SK-N-SH (cell line): Measurements from ENCODE around the gene ECSCR. TPM values are rescaled to one million over a fixed set of nuclear protein-coding genes. Genes with fewer than 3 reads are reported as not detected.

ENCODE experiments used
- CTCF ChIA-PET: fragments of 300-600, 350-600 bp; formaldehyde crosslinking; extraction: SDS; loops from one replicate; lab custom pipeline; 2021; lab: Yijun Ruan, JAX
- POLR2A ChIA-PET: fragments of 350-600 bp; sonication (Branson Sonifier 250); formaldehyde crosslinking; extraction: SDS; loops from one replicate; lab custom pipeline; 2020; ENCODE audit warnings: antibody characterized with exemption, inconsistent platforms; lab: Yijun Ruan, JAX
- DNase-seq: peaks from one replicate; pipeline ENCODE4 v3.0.0; 2012
- H2AFZ ChIP-seq: fragments of 200-600 bp; sonication (generic); 2 replicates; pipeline ENCODE4 v1.8.1; 2016; ENCODE audit warnings: antibody characterized with exemption, mild to moderate bottlenecking, low read depth
- H3F3A ChIP-seq: fragments of 200-600 bp; sonication (generic); replicated peaks from 2 replicates; pipeline ENCODE3; 2016; ENCODE audit warnings: antibody characterized with exemption, mild to moderate bottlenecking; ENCODE audit not compliant: insufficient read depth
- H3K27ac ChIP-seq, 2 experiments: fragments of 200-500 bp in 1 of 2; fragments of 200-600 bp in 1 of 2; sonication (Bioruptor generic) in 1 of 2; sonication (generic), shearing (Covaris generic) in 1 of 2; 2 replicates each; pipeline versions ENCODE4 v1.5.1 to v1.6.1; 2014 to 2016; ENCODE audit warnings: low read depth in 2 of 2, inconsistent platforms in 1 of 2, low read length in 1 of 2, mild to moderate bottlenecking in 1 of 2, mixed read lengths in 1 of 2
- H3K27me3 ChIP-seq: fragments of 200-600 bp; sonication (generic), shearing (Covaris generic); 2 replicates; pipeline ENCODE4 v1.6.1; 2016; ENCODE audit warnings: mixed run types; ENCODE audit not compliant: insufficient read depth
- H3K36me3 ChIP-seq, 2 experiments: fragments of 200-500 bp in 1 of 2; fragments of 200-600 bp in 1 of 2; sonication (Bioruptor generic) in 1 of 2; sonication (generic) in 1 of 2; replicated peaks in 1 of 2; 2 replicates each; pipeline versions ENCODE3 to v1.5.1; 2014 to 2016; ENCODE audit warnings: low read length in 1 of 2, mild to moderate bottlenecking in 1 of 2; ENCODE audit not compliant: insufficient read depth in 2 of 2, control insufficient read depth in 1 of 2
- H3K4me1 ChIP-seq, 2 experiments: fragments of 200-500 bp in 1 of 2; fragments of 200-600 bp in 1 of 2; sonication (Bioruptor generic) in 1 of 2; sonication (generic), shearing (Covaris generic) in 1 of 2; 2 replicates each; pipeline versions ENCODE4 v1.5.1 to v1.6.1; 2014 to 2016; ENCODE audit warnings: low read depth in 1 of 2, low read length in 1 of 2, mixed run types in 1 of 2; ENCODE audit not compliant: insufficient read depth in 2 of 2, control insufficient read depth in 1 of 2
- H3K4me2 ChIP-seq: fragments of 200-600 bp; sonication (generic), shearing (Covaris generic); 2 replicates; pipeline ENCODE4 v1.6.1; 2017; ENCODE audit warnings: mixed run types
- H3K4me3 ChIP-seq, 2 experiments: fragments of 200-500 bp in 1 of 2; fragments of 200-600 bp in 1 of 2; sonication (Bioruptor generic) in 1 of 2; sonication (generic), shearing (Covaris generic) in 1 of 2; 2 replicates each; pipeline versions ENCODE4 v1.5.1 to v1.8.1; 2014 to 2016; ENCODE audit warnings: low read depth in 2 of 2, inconsistent platforms in 1 of 2, low read length in 1 of 2, mild to moderate bottlenecking in 1 of 2, mixed read lengths in 1 of 2, moderate library complexity in 1 of 2
- H3K79me2 ChIP-seq: fragments of 200-600 bp; sonication (generic); 2 replicates; pipeline ENCODE4 v1.8.1; 2017; ENCODE audit warnings: mild to moderate bottlenecking; ENCODE audit not compliant: insufficient read depth
- H3K9ac ChIP-seq: fragments of 200-600 bp; sonication (generic); 2 replicates; pipeline ENCODE4 v1.6.1; 2017; ENCODE audit warnings: mixed run types
- H3K9me2 ChIP-seq: fragments of 200-600 bp; sonication (generic); 2 replicates; pipeline ENCODE4 v1.6.1; 2017; ENCODE audit warnings: mixed run types
- H3K9me3 ChIP-seq: fragments of 200-600 bp; sonication (generic); 2 replicates; pipeline ENCODE4 v1.6.1; 2017; ENCODE audit warnings: mixed run types, mild to moderate bottlenecking, moderate library complexity
- H4K20me1 ChIP-seq: fragments of 200-600 bp; sonication (generic); 2 replicates; pipeline ENCODE4 v1.6.1; 2017; ENCODE audit warnings: mild to moderate bottlenecking, mixed run types; ENCODE audit not compliant: insufficient read depth
- CTCF ChIP-seq: fragments of 200-600 bp; sonication (generic); IDR thresholded peaks from 2 replicates; pipeline ENCODE4 v1.6.1; 2017; ENCODE audit warnings: antibody characterized with exemption, mild to moderate bottlenecking, moderate library complexity
- ELF1 ChIP-seq: IDR thresholded peaks from 2 replicates; pipeline ENCODE4 v1.4.0; 2012
- FOSL2 ChIP-seq: IDR thresholded peaks from 2 replicates; pipeline ENCODE4 v1.4.0; 2012; ENCODE audit warnings: low read depth, mild to moderate bottlenecking, moderate library complexity, borderline replicate concordance
- FOXJ3 ChIP-seq: sonication (generic); formaldehyde crosslinking; IDR thresholded peaks from 2 replicates; pipeline ENCODE4 v1.5.1; 2020; ENCODE audit warnings: mild to moderate bottlenecking, missing genetic modification reagents
- GABPA ChIP-seq: IDR thresholded peaks from 2 replicates; pipeline ENCODE4 v1.4.0; 2012; ENCODE audit warnings: low read depth, mild to moderate bottlenecking
- MXI1 ChIP-seq: IDR thresholded peaks from 2 replicates; pipeline ENCODE4 v1.6.1; 2012; ENCODE audit warnings: mild to moderate bottlenecking, low read depth, low read length, improper control_type of control experiment
- NRF1 ChIP-seq: IDR thresholded peaks from 2 replicates; pipeline ENCODE4 v1.6.1; 2012; ENCODE audit warnings: low read depth, mild to moderate bottlenecking, low read length
- RAD21 ChIP-seq: IDR thresholded peaks from 2 replicates; pipeline ENCODE4 v1.6.1; 2012; ENCODE audit warnings: mild to moderate bottlenecking, low read length
- RXRA ChIP-seq: IDR thresholded peaks from 2 replicates; pipeline ENCODE4 v1.4.0; 2012; ENCODE audit warnings: low read depth, mild to moderate bottlenecking, borderline replicate concordance
- SIN3A ChIP-seq: IDR thresholded peaks from 2 replicates; pipeline ENCODE4 v1.6.1; 2012; ENCODE audit warnings: low read depth, mild to moderate bottlenecking, low read length, moderate library complexity, borderline replicate concordance
- TCF12 ChIP-seq: IDR thresholded peaks from 2 replicates; pipeline ENCODE4 v1.4.0; 2012
- TEAD4 ChIP-seq: IDR thresholded peaks from 2 replicates; pipeline ENCODE4 v1.4.0; 2012; ENCODE audit warnings: mild to moderate bottlenecking, borderline replicate concordance; ENCODE audit not compliant: insufficient read depth
- USF2 ChIP-seq: fragments of 150-350 bp; IDR thresholded peaks from 2 replicates; pipeline ENCODE4 v1.6.1; 2017; ENCODE audit warnings: antibody characterized with exemption, low read length, low read depth, borderline replicate concordance
- YY1 ChIP-seq: IDR thresholded peaks from 2 replicates; pipeline ENCODE4 v1.4.0; 2012; ENCODE audit warnings: low read depth, mild to moderate bottlenecking
- WGBS: methylation state at CpG from one replicate; pipeline ENCODE4 v1.1.6; 2017; ENCODE audit warnings: low lambda C conversion rate; 5-methylcytosine and 5-hydroxymethylcytosine counted together
- polyA plus RNA-seq, 3 experiments: library from polyadenylated mRNA; depleted of rRNA; stranded (reverse); fragments of >200 nt; gene quantifications; 2 replicates each; pipeline ENCODE4 v1.2.3, GENCODE V29; 2012
- TF ChIP-seq, protein P1 (sequence below): fragments of 150-350 bp; IDR thresholded peaks from 2 replicates; pipeline ENCODE4 v1.6.1; 2016; ENCODE audit warnings: mild to moderate bottlenecking, low read depth, low read length
- TF ChIP-seq, protein P2 (sequence below): IDR thresholded peaks from 2 replicates; pipeline ENCODE4 v1.4.0; 2012; ENCODE audit warnings: low read depth, borderline replicate concordance

Gene ECSCR
- polyA plus RNA-seq, 1 of the 3 experiments (the other 2 are of a cell fraction), result 10.9 TPM

DNA sequence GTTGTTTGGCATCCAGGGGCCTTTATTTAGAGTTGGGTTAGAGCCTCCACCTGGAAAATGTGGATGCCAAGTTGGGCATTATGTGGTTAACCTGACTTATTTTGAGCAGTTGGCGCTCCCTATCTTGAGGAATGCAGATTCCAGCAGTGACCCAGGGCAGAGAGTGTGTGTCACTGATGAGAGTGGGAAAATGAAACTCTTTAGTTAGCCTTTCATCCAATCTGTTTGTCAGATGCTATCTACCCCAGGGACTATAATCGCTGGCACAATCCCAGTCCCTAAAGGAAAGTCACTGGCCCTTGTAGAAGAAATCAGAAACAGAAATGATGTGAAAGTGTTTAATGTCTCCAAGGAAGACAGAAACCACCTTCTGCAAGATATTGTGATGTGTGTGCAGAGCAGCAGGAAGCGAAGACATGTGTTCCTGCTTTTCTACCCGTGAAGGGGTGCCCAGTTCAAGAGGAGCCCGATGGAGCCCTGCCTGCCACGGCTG, 30.2 kb upstream of the ECSCR start (continued):
- TF ChIP-seq SIN3A, result peak; percentile 31; the same call in 1 of the 2 replicates
- TF ChIP-seq TEAD4, result peak; percentile 75; the same call in 1 of the 2 replicates
- peak; percentile 29; the same call in 1 of the 2 replicates for TF ChIP-seq CTCF
- no peak for TF ChIP-seq USF2

- Histone ChIP-seq H2AFZ (no peak overlapping the region), H3K9me3 (no peaks in the 10 kb centered on the region), H3K9me2 (no peaks in the 10 kb centered on the region), H3K36me3 (no peaks in the 10 kb centered on the region), H3K9ac (no peak overlapping the region), H3K27me3 (no peaks in the 10 kb centered on the region), H3K79me2 (no peaks in the 10 kb centered on the region), H3F3A (peaks cover 16% of the 10 kb centered on the region), H3K4me2 (no peak overlapping the region), H4K20me1 (no peaks in the 10 kb centered on the region), H3K27ac (no peak overlapping the region), H3K4me1 (peaks cover 2 to 4% of the 10 kb centered on the region in 2 experiments; a peak in 2 of 4 replicates), H3K4me3 (no peak overlapping the region)
- TF ChIP-seq YY1 (no peak), ELF1 (no peak), NRF1 (no peak), RXRA (no peak), FOXJ3 (no peak), MXI1 (no peak), FOSL2 (no peak), RAD21 (no peak), GABPA (no peak), TCF12 (no peak)
- TF ChIP-seq, protein P1, sequence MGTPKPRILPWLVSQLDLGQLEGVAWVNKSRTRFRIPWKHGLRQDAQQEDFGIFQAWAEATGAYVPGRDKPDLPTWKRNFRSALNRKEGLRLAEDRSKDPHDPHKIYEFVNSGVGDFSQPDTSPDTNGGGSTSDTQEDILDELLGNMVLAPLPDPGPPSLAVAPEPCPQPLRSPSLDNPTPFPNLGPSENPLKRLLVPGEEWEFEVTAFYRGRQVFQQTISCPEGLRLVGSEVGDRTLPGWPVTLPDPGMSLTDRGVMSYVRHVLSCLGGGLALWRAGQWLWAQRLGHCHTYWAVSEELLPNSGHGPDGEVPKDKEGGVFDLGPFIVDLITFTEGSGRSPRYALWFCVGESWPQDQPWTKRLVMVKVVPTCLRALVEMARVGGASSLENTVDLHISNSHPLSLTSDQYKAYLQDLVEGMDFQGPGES, result no peak
- TF ChIP-seq, protein P2, sequence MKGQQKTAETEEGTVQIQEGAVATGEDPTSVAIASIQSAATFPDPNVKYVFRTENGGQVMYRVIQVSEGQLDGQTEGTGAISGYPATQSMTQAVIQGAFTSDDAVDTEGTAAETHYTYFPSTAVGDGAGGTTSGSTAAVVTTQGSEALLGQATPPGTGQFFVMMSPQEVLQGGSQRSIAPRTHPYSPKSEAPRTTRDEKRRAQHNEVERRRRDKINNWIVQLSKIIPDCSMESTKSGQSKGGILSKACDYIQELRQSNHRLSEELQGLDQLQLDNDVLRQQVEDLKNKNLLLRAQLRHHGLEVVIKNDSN, result no peak
- CTCF ChIA-PET, result interaction anchor here (0.6 to 1.1 kb wide), 2 partner anchors 26 to 410 kb away, joined by 3 read pairs; no protein-coding TSS in a partner anchor
- no peak for DNase-seq
- POLR2A ChIA-PET, result no interaction called here
- 96% methylated on average over 3 of the region's 3 CpGs for WGBS
Observed at GRCh38 chr5:139488260-139488659, 25.7 kb upstream of the ECSCR start.
